Activated CD8-positive, alpha-beta T cell treated with anti-CD3 and anti-CD28 coated beads for 36 hours (primary cell): ENCODE measurements around the gene BRSK2. TPM values are rescaled to one million over a fixed set of nuclear protein-coding genes. Genes with fewer than 3 reads are reported as not detected.
A peak's percentile ranks its signal among the peaks of the same experiment; 100 is the strongest.

Source experiments
- ATAC-seq: fragments of 200-7000 bp; cut with Tn5 transposase; one replicate; pipeline ENCODE4 v1.10.0; 2021; ENCODE audit warnings: mild to moderate bottlenecking, moderate library complexity
- CTCF ChIA-PET: fragments of 350-600 bp; sonication (Branson Sonifier 250); formaldehyde crosslinking; loops from one replicate; lab custom pipeline; 2021; ENCODE audit warnings: antibody characterized with exemption; lab: Charles Lee
- POLR2A ChIA-PET: fragments of 350-600 bp; sonication (Branson Sonifier 250); formaldehyde crosslinking; loops from one replicate; lab custom pipeline; 2021; ENCODE audit warnings: antibody characterized with exemption; lab: Charles Lee
- DNase-seq: peaks from one replicate; pipeline ENCODE4 v3.0.0-alpha.2; 2020
- H3K27ac Mint-ChIP-seq: one replicate; pipeline ENCODE4 v1.8.0; 2021; ENCODE audit warnings: mild to moderate bottlenecking, mixed read lengths
- H3K27me3 Mint-ChIP-seq: one replicate; pipeline ENCODE4 v1.8.0; 2021; ENCODE audit warnings: mixed read lengths
- H3K36me3 Mint-ChIP-seq: one replicate; pipeline ENCODE4 v1.8.0; 2021; ENCODE audit warnings: low read depth, mixed read lengths
- H3K4me1 Mint-ChIP-seq: one replicate; pipeline ENCODE4 v1.8.0; 2021; ENCODE audit warnings: low read depth, mixed read lengths
- H3K4me3 Mint-ChIP-seq: one replicate; pipeline ENCODE4 v1.8.0; 2021; ENCODE audit warnings: mild to moderate bottlenecking, moderate library complexity, mixed read lengths
- H3K9me3 Mint-ChIP-seq: one replicate; pipeline ENCODE4 v1.8.0; 2021; ENCODE audit warnings: mixed read lengths
- CTCF ChIP-seq: fragments of 200-600 bp; IDR thresholded peaks from one replicate; pipeline ENCODE4 v1.8.0; 2022; ENCODE audit warnings: antibody characterized with exemption, mild to moderate bottlenecking
- intact Hi-C: fragments of 100-400 bp; cut with micrococcal nuclease; formaldehyde crosslinking; loops from one replicate; pipeline ENCODE4 v1.10.0; 2022
- total RNA-seq, 2 experiments: library from RNA; stranded (reverse); gene quantifications; one replicate each; pipeline ENCODE4 v1.2.3, GENCODE V29; 2021

Gene BRSK2
- total RNA-seq, 2 experiments from 2014 or later, result 1.1 to 2.0 TPM

DNA sequence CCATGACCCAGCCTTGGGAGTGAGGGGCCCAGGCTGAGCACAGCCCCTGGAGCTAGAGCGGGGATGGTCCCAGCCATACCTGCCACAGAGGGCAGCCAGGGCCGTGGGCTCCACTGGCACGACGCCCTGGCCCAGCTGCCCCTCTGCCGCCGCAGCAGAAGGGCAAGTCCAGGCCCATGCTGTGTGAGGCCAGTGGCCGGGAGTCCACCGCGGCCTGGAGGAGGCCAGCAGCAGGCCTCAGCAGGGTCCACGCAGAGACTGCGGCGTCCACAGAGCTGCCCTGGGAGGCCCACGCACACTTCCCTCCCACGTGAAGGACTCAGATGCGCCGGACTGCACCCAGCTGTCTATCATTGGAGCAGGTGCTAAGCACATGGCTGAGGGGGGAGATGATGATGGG lies 73.3 kb downstream of the BRSK2 start:
- DNase-seq (no peak), ATAC-seq (no peak)
- POLR2A ChIA-PET, result no interaction called here
- Mint-ChIP-seq H3K9me3 (no peaks in the 10 kb centered on the region), H3K36me3 (no peaks in the 10 kb centered on the region), H3K4me1 (no peaks in the 10 kb centered on the region), H3K4me3 (no peak overlapping the region), H3K27ac (no peak overlapping the region), H3K27me3 (no peaks in the 10 kb centered on the region)
- CTCF ChIA-PET, result interaction anchor here (1.5 kb wide), 1 partner anchor 131 kb away, joined by 3 read pairs; no protein-coding TSS in a partner anchor
- no peak for TF ChIP-seq CTCF
- intact Hi-C loops, result no loop called here

GRCh38 chr11:1466784-1467183 lies 77.0 kb downstream of the BRSK2 start:
- peak overlapping the region; percentile 4 for H3K27ac Mint-ChIP-seq
- CTCF ChIA-PET, result no interaction called here
- no peak for TF ChIP-seq CTCF
- ATAC-seq (no peak), DNase-seq (no peak)
- no peaks in the 10 kb centered on the region for H3K9me3 Mint-ChIP-seq
- no peaks in the 10 kb centered on the region for H3K4me1 Mint-ChIP-seq
- POLR2A ChIA-PET, result no interaction called here
- no peaks in the 10 kb centered on the region for H3K36me3 Mint-ChIP-seq
- no peak overlapping the region for H3K4me3 Mint-ChIP-seq
- no peaks in the 10 kb centered on the region for H3K27me3 Mint-ChIP-seq
- intact Hi-C loops, result no loop called here

- H3K36me3 Mint-ChIP-seq, result no peaks in the 10 kb centered on the region
Observed at GRCh38 chr11:1467270-1467669, 77.5 kb downstream of the BRSK2 start.

DNA sequence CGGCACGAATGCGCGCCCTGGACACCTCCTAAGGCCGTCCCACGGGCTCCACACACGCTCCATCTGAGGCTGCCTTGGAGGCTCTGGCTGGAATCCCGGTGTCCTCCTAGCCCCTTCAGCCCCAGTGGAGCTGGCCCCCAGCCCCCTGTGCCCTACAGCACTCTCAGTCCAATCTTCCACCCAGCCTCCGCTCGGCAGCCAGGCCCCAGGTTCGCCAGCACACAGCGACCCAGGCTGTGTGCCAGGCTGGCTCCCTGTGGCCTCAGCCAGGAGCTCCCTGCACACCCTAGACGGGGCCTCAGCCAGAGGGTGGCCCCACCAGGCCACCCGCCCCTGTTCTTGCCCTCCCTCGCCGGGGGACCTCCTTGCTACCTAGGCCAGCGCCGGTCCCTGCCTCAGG lies 78.3 kb downstream of the BRSK2 start:
- Mint-ChIP-seq H3K27ac (no peak overlapping the region), H3K4me3 (no peak overlapping the region), H3K9me3 (no peaks in the 10 kb centered on the region), H3K27me3 (no peaks in the 10 kb centered on the region), H3K4me1 (no peaks in the 10 kb centered on the region), H3K36me3 (no peaks in the 10 kb centered on the region)
- ATAC-seq, result no peak
- no peak for TF ChIP-seq CTCF
- ChIA-PET POLR2A (no interaction called here), CTCF (no interaction called here)
- intact Hi-C loops, result no loop called here
- no peak for DNase-seq

More at GRCh38 chr11:1467270-1467669, 77.5 kb downstream of the BRSK2 start:
- Mint-ChIP-seq H3K4me1 (no peaks in the 10 kb centered on the region), H3K27ac (peak overlapping the region; percentile 4), H3K9me3 (no peaks in the 10 kb centered on the region), H3K4me3 (no peak overlapping the region), H3K27me3 (no peaks in the 10 kb centered on the region)
- ChIA-PET CTCF (no interaction called here), POLR2A (no interaction called here)
- no peak for ATAC-seq
- no peak for TF ChIP-seq CTCF
- no peak for DNase-seq
- intact Hi-C loops, result no loop called here

DNA sequence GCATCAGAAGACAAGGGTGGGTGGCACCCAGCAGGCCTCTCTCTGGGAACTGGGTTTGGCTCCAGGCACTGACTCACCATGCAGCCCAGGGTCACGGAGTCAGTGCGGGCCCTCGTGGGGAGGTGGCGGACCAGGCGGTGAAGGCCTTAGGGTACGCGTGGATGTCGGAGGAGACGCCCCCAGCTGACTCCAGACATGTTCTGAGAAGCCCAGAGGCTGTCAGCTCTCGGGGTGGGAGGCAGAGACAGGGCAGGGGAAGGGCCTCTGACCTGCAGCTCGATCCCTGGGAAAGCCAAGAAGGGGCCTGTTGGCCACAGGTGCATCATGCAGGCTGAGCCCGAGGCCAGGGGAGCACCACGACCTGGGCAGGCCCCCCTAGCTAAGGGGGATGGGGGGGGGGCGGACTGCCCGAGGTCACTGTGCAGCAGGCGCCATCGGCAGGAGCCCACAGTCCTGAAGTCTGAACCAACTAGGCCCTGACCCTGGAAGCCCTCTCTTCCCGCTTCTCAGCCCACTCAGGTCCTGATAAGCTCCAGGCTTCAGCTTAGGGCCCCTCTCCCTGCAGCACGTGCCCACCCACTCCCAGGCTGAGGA lies 78.8 kb downstream of the BRSK2 start:
- ATAC-seq (no peak), DNase-seq (no peak)
- Mint-ChIP-seq H3K36me3 (no peaks in the 10 kb centered on the region), H3K4me3 (no peak overlapping the region), H3K27me3 (no peaks in the 10 kb centered on the region), H3K4me1 (no peaks in the 10 kb centered on the region), H3K9me3 (no peaks in the 10 kb centered on the region), H3K27ac (no peak overlapping the region)
- TF ChIP-seq CTCF, result no peak
- POLR2A ChIA-PET, result no interaction called here
- CTCF ChIA-PET, result no interaction called here
- intact Hi-C loops, result no loop called here
